GM10266 (cell line): ENCODE results near the gene KDM2A.
A peak's percentile ranks its signal among the peaks of the same experiment; 100 is the strongest.

Source experiments
- DNase-seq: peaks from one replicate; pipeline ENCODE4 v3.0.0; 2012; ENCODE audit errors: extremely low spot score
- TF ChIP-seq, protein P1 (sequence below): IDR thresholded peaks from 2 replicates; pipeline ENCODE4 v1.5.1; 2012; ENCODE audit warnings: mild to moderate bottlenecking, low read depth; ENCODE audit not compliant: control insufficient read depth, insufficient read depth; ENCODE audit errors: missing control alignments

The KDM2A gene

DNA sequence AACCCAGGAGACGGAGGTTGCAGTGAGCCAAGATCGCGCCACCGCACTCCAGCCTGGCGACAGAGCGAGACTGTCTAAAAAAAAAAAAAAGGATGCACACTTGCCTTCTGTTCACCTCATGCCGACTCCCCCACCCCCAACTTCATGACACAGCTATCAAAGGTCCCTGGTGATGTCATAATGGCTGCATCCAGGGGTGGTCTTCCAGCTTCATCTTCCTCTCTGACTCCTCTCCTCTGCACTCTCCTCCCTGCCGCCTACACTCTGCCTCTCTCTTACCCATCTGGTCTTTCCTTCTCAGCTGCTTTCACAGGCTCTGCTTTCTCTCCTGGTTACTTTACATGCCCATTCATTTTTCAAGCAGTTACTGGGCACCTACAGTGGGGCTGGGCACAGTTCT is 16.4 kb upstream of the KDM2A start:
- DNase-seq = no peak
- TF ChIP-seq, protein P1, sequence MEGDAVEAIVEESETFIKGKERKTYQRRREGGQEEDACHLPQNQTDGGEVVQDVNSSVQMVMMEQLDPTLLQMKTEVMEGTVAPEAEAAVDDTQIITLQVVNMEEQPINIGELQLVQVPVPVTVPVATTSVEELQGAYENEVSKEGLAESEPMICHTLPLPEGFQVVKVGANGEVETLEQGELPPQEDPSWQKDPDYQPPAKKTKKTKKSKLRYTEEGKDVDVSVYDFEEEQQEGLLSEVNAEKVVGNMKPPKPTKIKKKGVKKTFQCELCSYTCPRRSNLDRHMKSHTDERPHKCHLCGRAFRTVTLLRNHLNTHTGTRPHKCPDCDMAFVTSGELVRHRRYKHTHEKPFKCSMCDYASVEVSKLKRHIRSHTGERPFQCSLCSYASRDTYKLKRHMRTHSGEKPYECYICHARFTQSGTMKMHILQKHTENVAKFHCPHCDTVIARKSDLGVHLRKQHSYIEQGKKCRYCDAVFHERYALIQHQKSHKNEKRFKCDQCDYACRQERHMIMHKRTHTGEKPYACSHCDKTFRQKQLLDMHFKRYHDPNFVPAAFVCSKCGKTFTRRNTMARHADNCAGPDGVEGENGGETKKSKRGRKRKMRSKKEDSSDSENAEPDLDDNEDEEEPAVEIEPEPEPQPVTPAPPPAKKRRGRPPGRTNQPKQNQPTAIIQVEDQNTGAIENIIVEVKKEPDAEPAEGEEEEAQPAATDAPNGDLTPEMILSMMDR = no peak

DNA sequence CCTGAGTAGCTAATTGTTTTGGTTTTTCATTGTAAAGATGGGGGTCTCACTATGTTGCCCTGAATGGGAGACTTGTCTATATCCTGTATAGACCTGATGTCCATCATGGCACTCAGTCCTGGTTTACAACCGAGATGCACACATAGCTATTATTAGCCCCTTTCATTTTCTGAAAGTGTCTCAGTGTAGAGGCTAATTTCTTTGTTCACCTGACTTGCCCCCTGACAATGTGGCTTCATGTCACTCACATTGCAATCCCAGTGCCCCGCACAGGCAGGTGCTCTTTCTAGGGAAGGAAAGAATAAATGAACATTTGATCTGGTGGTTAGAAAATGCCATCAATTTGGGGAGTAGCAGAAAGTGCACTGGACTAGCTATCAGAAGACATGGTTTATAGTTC is 13.1 kb upstream of the KDM2A start:
- no peak for DNase-seq
- TF ChIP-seq, protein P1 = no peak

DNA sequence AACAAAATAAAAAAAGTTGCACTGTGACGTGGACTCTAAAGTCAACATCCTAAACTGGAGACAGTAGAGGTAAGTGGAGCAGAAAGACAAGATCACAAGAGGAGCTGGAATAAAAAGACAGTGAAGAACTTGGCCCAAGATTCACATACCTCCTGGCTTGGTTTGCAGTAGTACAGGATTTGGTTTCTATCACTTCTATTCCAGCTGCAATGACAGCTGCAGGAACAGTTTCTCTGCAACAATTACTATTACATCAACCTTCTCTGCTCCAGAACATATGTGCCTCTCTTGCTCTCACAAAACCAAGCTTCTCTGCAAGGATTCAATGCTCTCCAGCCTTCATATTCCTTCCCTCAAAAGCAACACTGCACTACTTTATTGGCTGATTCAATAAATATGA is 7.8 kb upstream of the KDM2A start:
- TF ChIP-seq, protein P1 = no peak
- DNase-seq = no peak

DNA sequence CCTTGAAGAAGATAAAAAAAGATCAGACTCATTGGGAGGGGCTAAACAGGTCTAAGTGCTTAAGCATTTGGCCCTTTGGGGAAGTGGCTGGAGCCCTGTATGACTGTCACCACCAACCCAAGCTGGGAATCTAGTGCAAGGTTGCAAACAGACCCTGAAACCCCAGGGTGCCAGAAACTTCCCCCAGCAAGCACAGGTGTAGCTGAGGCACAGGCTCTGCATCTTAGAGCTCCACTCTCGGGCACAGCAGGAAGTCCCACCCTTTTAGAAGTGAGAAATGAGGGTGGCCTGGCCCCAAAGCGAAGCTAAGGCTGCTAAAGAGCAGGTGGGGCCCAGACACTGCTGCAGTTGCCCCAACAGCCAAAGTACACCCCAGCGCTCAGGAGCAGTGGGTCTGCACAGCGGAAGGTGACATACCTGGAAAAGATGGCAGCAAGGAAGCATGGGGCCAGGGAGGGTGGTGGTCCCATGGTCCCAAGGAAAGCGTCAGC is 5.8 kb upstream of the KDM2A start:
- TF ChIP-seq, protein P1 = no peak
- peak; percentile 47 for DNase-seq

DNA sequence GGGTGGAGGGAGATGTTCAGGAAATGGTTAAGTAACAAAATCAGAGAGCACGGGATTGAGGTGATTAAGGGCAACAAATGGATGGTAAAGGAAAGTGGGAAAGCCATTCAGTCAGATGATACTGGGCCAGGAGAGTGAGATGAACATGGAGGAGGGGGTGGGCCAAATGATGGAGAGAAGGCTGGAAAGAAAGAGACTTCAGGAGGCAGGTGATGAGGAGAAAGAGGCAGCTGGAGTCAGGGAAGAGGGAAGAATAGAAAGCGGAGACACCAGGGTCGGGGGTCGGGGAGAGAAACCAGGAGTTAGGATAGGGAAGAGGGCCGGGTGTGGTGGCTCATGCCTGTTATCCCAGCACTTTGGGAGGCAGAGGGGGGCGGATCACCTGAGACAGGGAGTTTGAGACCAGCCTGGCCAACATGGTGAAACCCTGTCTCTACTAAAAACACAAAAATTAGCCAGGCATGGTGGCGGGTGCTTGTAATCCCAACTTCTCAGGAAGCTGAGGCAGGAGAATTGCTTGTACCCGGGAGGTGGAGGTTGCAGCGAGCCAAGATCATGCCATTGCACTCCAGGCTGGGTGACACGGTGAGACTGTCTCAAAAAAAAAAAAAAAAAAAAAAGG is 4.7 kb upstream of the KDM2A start:
- TF ChIP-seq, protein P1 = no peak
- no peak for DNase-seq

DNA sequence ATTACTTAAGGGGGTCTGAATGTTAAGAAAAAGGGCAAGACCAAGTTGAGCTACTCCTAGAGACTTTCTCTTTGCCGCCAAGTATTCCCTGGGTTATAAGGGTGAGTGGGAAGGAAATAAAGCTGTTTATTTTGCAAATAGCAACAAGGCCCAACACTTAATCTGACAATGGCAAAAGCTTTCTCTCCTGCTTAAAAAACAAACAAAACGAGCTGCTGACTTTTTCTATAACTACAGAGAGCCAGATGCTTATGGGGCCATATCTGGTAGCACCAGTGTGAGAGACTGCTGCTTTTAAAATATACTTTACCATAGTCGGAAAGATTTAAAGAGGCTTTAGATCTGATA is 2.3 kb upstream of the KDM2A start:
- DNase-seq = no peak
- TF ChIP-seq, protein P1 = no peak

DNA sequence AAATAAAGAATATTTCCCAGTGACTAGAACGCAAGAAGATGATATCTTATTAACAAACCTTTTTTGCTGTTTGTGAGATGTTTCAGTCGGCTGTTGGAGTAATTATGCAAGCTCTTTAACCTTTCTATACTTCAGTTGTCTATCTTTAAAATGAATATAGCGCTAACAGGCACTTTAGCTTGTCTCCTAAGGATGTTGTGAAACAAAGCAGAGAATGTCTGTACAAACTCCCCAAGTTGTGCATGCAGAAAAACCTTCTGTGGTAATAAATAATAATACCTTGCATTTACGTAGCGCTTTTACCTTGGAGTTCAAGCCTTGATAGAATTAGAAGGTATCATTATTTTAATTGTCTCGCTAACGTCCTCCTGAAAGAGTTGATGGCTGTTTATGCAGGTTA is 1.9 kb upstream of the KDM2A start:
- no peak for DNase-seq
- TF ChIP-seq, protein P1 = no peak
